ENCODE measurements around the gene VPS13D.

VPS13D gene

DNA sequence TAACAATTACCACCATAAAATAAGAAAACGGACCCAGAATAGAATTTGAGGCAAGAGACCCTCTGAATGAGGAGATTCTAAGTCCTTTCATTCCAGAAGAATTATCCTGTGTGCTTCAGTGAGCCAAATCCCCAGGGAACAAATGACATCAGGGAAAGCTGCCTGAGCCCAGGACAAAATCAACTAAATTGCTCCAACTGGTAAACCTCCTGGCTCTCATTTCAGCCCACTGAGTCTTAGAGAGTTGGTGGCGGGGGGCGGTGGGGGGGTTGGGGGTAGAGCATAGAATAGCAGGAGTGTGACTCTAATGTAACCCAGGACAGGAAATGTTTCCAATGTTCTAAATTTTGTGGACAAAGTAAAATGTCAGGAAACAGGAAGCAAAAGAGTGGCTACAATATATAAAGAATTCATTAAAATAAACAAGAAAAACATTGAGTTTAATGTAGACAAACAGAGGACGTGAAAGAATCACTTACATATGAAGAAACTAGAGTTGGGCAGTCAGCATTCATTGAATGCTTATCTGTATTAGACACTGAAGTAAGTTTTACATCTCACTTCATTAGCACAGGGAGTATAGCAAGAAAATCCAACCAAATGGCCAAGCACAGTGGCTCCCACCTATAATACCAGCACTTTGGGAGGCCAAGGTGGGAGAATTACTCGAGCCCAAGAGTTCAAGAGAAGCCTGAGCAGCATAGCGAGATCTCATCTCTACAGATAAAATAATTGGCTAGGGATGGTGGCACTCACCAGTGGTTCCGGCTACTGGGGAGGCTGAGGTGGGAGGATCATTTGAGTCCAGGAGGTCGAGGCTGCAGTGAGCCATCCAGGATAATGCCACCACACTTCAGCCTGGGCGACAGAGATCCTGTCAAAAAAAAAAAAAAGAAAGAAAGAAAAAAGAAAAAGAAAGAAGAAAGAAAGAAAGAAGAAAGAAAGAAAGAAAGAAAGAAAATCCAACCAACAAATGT lies 313.1 kb downstream of the VPS13D start:
- DNase-seq: no peak

DNA sequence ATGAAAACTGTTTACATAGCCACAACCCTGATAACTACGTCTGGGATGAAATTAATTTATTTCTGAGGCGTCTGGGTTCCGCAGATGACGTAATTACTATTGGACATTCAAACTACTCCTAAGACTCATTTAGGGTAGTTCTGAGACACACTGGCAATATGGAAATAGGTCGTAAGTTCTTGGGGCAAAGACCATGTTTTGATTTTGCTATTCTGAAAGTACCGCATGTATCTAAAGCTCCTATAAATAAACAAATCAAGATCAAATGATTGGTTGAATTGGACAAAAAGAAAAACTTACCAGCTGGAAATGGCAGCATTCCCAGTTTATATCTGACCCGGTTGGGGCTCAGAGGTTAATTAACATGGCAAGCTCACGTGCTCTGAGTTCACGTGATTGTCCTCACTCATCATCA lies 313.9 kb downstream of the VPS13D start:
- DNase-seq: no peak

DNA sequence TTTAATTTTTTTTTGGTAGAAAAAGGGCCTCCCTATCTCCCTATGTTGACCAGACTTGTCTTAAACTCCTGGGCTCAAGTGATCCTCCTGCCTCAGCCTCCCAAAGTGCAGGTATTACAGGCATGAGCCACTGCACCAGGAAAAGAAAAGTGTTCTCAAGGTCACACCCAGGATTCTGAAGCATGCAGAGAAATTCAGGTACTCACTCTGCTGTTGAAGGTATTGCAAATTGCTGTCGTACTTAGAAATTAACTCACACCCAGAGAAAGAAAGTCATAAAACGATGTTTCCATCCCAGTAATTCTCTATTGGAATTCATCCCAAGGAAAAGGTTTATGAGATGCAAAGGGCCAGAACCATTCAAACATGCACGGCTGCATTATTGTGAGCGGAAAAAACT lies 314.5 kb downstream of the VPS13D start:
- DNase-seq: no peak

- DNase-seq: no peak
Observed at GRCh38 chr1:12544992-12545391, 315.2 kb downstream of the VPS13D start.

GRCh38 chr1:12546771-12547585 lies 317.1 kb downstream of the VPS13D start:
- DNase-seq: no peak

DNA sequence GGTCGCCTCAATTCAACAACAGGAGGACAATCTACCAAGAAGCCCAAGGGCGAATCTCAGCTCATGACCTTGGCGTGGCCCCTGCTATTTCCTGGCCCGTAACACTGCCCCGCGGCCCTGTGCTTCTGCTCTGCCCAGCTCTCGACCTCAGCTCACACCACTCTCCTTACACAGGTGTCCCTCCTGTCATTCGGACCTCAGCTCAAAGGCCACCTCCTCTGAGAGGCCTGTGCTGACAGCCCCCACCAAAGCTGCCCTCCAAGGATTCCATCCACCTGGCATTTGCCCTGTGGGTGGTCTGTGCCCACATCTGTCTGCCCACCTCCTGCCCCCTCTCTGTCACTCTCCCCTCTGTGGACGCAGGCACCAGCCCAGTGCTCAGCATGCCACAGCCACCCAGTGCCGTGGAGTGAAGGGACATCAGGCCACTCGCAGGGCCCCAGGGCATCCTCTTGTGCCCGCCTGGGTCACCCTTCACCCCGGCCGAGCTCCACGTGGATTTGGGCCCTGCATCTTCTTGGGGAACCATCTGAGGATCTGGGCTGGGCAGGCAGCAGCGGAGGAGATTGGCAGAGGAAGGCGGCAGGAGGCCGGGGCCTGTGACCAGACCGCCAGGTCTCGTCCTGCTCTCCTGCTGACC lies 317.9 kb downstream of the VPS13D start:
- DNase-seq: no peak

DNA sequence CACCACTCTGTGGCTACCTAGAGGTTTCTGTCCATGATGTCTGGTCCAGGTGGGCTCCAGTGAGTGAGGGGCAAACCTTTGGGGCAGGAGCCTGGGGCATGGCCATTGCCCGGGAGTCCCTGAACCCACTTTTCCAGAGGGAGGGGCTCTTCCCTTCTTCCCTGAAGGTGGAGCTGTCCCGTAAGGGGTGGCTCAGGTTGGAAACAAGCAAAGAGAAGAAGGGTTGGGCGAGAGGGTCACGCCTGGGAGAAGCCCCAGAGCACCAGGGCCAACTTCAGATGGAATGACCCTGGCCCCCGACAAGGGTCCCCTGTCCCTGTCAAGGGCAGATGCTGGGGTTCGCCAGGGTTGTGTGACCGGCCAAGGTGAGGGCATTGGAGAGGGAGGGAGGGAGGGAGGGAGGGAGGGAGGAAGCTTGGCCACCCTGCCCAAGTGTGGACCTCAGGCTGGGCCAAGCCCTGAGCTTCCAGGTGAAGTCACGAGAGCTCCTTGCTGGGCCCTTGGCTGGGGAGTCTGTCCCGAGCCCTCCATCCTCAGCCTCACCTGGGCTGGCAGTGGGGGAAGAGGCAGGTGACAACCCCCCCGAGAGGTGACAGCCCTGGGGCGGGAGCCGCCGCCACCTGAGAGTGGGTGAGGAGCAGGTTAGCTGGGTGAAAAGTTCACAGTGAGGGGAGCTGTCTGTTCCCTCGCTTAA lies 318.6 kb downstream of the VPS13D start:
- DNase-seq: no peak

- DNase-seq: no peak
Observed at GRCh38 chr1:12548973-12549459, 319.2 kb downstream of the VPS13D start.

- DNase-seq: no peak
Observed at GRCh38 chr1:12549460-12550349, 319.9 kb downstream of the VPS13D start.

GRCh38 chr1:12551584-12551983 lies 321.8 kb downstream of the VPS13D start:
- no peak for DNase-seq

- no peak for DNase-seq
Observed at GRCh38 chr1:12552111-12552888, 322.5 kb downstream of the VPS13D start.

- DNase-seq: no peak
Observed at GRCh38 chr1:12552951-12553921, 323.4 kb downstream of the VPS13D start.

DNA sequence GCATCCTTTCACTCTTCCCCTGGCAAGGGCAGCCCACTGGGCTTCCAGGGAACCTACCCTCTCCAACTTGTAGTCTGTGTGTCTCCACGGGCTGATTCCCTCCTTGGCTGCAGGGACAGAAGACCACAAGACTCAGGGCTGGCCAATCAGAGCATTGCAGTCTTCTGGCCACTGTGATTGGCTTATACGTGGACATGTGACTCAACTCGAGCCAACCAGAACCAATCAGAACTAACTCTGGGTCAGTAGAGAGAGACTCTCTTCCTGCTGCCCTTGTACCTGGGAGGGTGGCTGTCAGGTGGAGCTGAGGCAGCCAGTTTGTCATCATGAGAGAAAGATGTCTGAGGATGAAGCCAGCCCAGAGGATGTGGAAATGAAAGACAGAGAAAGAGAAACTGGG lies 324.1 kb downstream of the VPS13D start:
- no peak for DNase-seq

- DNase-seq: no peak
Observed at GRCh38 chr1:12554521-12555305, 324.9 kb downstream of the VPS13D start.

GRCh38 chr1:12555411-12556367 lies 325.9 kb downstream of the VPS13D start:
- no peak for DNase-seq

GRCh38 chr1:12556368-12556930 lies 326.6 kb downstream of the VPS13D start:
- DNase-seq: no peak
